MM.1S (cell line): ENCODE data around the gene DUOXA2.

ENCODE experiments used
- DNase-seq: peaks from one replicate; pipeline ENCODE4 v3.0.0-alpha.2; 2015
- H2AFZ ChIP-seq: fragments of 300-600 bp; sonication (generic); 2 replicates; pipeline ENCODE4 v1.6.0; 2016; ENCODE audit warnings: antibody characterized with exemption, low read length
- H3F3A ChIP-seq: fragments of 300-600 bp; sonication (generic); 2 replicates; pipeline ENCODE4 v1.6.1; 2016; ENCODE audit warnings: mild to moderate bottlenecking, antibody characterized with exemption, low read length, moderate library complexity, mixed read lengths; ENCODE audit not compliant: insufficient read depth
- H3K27ac ChIP-seq: fragments of 300-600 bp; sonication (generic); 2 replicates; pipeline ENCODE4 v1.5.1; 2016; ENCODE audit warnings: mild to moderate bottlenecking, low read length
- H3K27me3 ChIP-seq: fragments of 300-600 bp; sonication (generic); replicated peaks from 2 replicates; pipeline ENCODE4 v1.6.0; 2016; ENCODE audit warnings: low read length; ENCODE audit not compliant: insufficient read depth
- H3K36me3 ChIP-seq: fragments of 300-600 bp; sonication (generic); replicated peaks from 2 replicates; pipeline ENCODE4 v1.6.1; 2016; ENCODE audit warnings: mild to moderate bottlenecking, low read length, mixed read lengths; ENCODE audit not compliant: insufficient read depth
- H3K4me1 ChIP-seq: fragments of 300-600 bp; sonication (generic); 2 replicates; pipeline ENCODE4 v1.6.1; 2016; ENCODE audit warnings: low read length, mixed read lengths
- H3K4me2 ChIP-seq: fragments of 300-600 bp; sonication (generic); 2 replicates; pipeline ENCODE4 v1.6.0; 2016; ENCODE audit warnings: low read depth, low read length
- H3K4me3 ChIP-seq: fragments of 300-600 bp; sonication (generic); 2 replicates; pipeline ENCODE4 v1.5.1; 2016; ENCODE audit warnings: low read length, mixed read lengths
- H3K79me2 ChIP-seq: fragments of 300-600 bp; sonication (generic); 2 replicates; pipeline ENCODE4 v1.6.1; 2016; ENCODE audit warnings: mixed run types, low read length, mixed read lengths
- H3K9ac ChIP-seq: fragments of 300-600 bp; sonication (generic); 2 replicates; pipeline ENCODE4 v1.6.1; 2016; ENCODE audit warnings: low read length, mixed read lengths
- H3K9me2 ChIP-seq: fragments of 300-600 bp; sonication (generic); replicated peaks from 2 replicates; pipeline ENCODE4 v1.6.1; 2016; ENCODE audit warnings: mild to moderate bottlenecking, low read length, mixed read lengths; ENCODE audit not compliant: insufficient read depth
- H3K9me3 ChIP-seq: fragments of 300-600 bp; sonication (generic); replicated peaks from 2 replicates; pipeline ENCODE4 v1.6.1; 2016; ENCODE audit warnings: mild to moderate bottlenecking, low read length, mixed read lengths; ENCODE audit not compliant: insufficient read depth
- H4K20me1 ChIP-seq: fragments of 300-600 bp; sonication (generic); 2 replicates; pipeline ENCODE4 v1.6.1; 2016; ENCODE audit warnings: mild to moderate bottlenecking, low read length, moderate library complexity, mixed read lengths; ENCODE audit not compliant: insufficient read depth
- EZH2 ChIP-seq: fragments of 300-600 bp; sonication (generic); optimal IDR thresholded peaks from 2 replicates; pipeline ENCODE3; 2017; ENCODE audit warnings: low read depth, mild to moderate bottlenecking, antibody characterized with exemption, low read length, mixed read lengths
- EZH2phosphoT487 ChIP-seq: fragments of 300-600 bp; sonication (generic); IDR thresholded peaks from 2 replicates; pipeline ENCODE4 v1.6.1; 2018; ENCODE audit warnings: antibody characterized with exemption, low read length
- TF ChIP-seq, protein P1 (sequence below): fragments of 300-600 bp; sonication (generic); IDR thresholded peaks from 2 replicates; pipeline ENCODE4 v1.5.1; 2016; ENCODE audit warnings: antibody characterized with exemption, low read length, mixed read lengths

The DUOXA2 gene

DNA sequence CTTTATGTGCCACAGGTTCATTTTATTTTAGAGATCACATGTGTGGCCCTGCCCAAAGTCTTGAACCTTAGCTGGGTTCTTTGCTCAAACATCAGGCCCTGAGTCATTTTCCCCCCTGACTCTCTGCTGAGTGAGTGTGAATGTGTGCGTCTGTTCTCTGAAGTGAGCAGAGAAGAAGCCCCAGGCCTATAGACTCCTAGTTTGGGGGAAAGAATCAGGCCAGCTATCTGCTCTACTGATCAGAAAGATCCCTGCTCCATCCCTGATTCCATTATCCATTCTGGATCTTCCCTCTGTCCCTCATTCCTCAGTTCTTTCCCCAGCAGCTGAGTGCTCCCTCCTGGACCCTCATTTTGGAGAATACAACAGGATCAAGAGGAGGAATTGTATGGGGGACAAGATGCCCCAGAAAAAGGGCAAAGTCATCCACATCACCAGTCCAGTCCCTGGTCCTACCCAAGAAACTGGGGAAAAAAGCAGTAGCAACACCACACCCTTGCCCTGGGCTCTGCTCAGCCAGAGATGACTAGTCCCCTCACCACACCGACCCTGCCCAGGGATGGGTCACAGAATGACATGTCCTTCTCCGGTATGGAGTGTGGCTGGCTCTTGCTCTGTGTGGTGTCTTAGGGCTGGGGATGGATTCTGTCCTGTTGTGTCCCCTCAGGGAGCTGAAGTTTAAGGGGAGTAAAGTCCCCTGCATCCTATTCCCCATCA, 18.9 kb downstream of the DUOXA2 start:
- Histone ChIP-seq H4K20me1 (no peaks in the 10 kb centered on the region; the same call in 1 of the 2 replicates), H3K27me3 (peaks cover 10% of the 10 kb centered on the region; the same call in 1 of the 2 replicates), H3F3A (no peaks in the 10 kb centered on the region), H2AFZ (no peak overlapping the region), H3K36me3 (no peaks in the 10 kb centered on the region), H3K9me2 (no peaks in the 10 kb centered on the region), H3K79me2 (no peaks in the 10 kb centered on the region), H3K4me1 (0 out of 2 replicates have a peak, but pooled peaks cover 3% of the 10 kb centered on the region), H3K4me2 (no peak overlapping the region), H3K9ac (no peak overlapping the region), H3K9me3 (no peaks in the 10 kb centered on the region), H3K27ac (no peak overlapping the region), H3K4me3 (no peak overlapping the region)
- no peak for TF ChIP-seq EZH2phosphoT487
- TF ChIP-seq EZH2, result no peak
- TF ChIP-seq, protein P1, sequence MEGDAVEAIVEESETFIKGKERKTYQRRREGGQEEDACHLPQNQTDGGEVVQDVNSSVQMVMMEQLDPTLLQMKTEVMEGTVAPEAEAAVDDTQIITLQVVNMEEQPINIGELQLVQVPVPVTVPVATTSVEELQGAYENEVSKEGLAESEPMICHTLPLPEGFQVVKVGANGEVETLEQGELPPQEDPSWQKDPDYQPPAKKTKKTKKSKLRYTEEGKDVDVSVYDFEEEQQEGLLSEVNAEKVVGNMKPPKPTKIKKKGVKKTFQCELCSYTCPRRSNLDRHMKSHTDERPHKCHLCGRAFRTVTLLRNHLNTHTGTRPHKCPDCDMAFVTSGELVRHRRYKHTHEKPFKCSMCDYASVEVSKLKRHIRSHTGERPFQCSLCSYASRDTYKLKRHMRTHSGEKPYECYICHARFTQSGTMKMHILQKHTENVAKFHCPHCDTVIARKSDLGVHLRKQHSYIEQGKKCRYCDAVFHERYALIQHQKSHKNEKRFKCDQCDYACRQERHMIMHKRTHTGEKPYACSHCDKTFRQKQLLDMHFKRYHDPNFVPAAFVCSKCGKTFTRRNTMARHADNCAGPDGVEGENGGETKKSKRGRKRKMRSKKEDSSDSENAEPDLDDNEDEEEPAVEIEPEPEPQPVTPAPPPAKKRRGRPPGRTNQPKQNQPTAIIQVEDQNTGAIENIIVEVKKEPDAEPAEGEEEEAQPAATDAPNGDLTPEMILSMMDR, result no peak
- no peak for DNase-seq

DNA sequence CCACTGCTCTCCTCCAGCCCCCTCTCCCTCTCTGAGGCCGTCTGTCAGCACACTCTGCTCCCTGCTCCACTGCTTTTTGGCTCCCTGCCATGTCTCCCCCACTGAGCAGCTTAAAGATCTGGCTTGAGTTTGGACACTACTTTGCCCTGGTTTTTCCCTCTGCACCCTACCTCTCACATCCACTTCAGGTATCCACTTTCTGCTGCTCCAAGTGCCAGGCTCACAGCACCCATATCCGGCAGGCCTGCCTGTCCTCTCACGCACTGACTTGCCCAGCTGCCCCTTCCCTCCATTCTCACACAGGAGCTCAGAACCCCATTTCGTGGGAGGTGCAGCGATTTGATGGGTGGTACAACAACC, 19.4 kb downstream of the DUOXA2 start:
- H3K79me2 ChIP-seq, result no peaks in the 10 kb centered on the region
- DNase-seq, result no peak
- TF ChIP-seq EZH2phosphoT487 (no peak), EZH2 (no peak)
- TF ChIP-seq, protein P1, result no peak
- no peak overlapping the region for H3K4me3 ChIP-seq
- H3K27me3 ChIP-seq, result peaks cover 4% of the 10 kb centered on the region; the same call in 1 of the 2 replicates
- no peak overlapping the region for H3K9ac ChIP-seq
- H3K9me3 ChIP-seq, result no peaks in the 10 kb centered on the region
- H2AFZ ChIP-seq, result no peak overlapping the region
- no peaks in the 10 kb centered on the region; the same call in 1 of the 2 replicates for H4K20me1 ChIP-seq
- no peaks in the 10 kb centered on the region for H3F3A ChIP-seq
- no peaks in the 10 kb centered on the region for H3K9me2 ChIP-seq
- H3K4me2 ChIP-seq, result no peak overlapping the region
- no peaks in the 10 kb centered on the region for H3K36me3 ChIP-seq
- H3K27ac ChIP-seq, result no peak overlapping the region
- H3K4me1 ChIP-seq, result 0 out of 2 replicates have a peak, but pooled peaks cover 3% of the 10 kb centered on the region

DNA sequence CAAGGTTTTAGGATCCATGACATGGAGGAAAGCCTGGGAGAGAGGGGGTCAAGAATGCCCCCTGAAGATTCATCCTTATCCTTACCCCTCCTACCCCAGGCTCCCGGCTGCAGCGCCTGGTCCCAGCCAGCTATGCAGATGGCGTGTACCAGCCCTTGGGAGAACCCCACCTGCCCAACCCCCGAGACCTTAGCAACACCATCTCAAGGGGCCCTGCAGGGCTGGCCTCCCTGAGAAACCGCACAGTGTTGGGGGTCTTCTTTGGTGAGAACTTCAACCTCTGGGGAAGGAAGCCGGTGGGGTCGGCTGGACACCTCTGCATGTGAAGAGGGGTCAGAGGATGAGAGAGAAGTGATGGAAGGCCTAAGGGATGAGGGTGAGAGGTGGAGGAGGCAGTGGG, 19.9 kb downstream of the DUOXA2 start:
- no peak overlapping the region for H2AFZ ChIP-seq
- no peak overlapping the region for H3K9ac ChIP-seq
- no peak overlapping the region for H3K4me2 ChIP-seq
- H3K36me3 ChIP-seq, result no peaks in the 10 kb centered on the region
- DNase-seq, result no peak
- no peaks in the 10 kb centered on the region for H3K79me2 ChIP-seq
- no peaks in the 10 kb centered on the region for H3F3A ChIP-seq
- no peak overlapping the region for H3K4me3 ChIP-seq
- no peaks in the 10 kb centered on the region for H3K9me2 ChIP-seq
- H3K9me3 ChIP-seq, result no peaks in the 10 kb centered on the region
- 0 out of 2 replicates have a peak, but pooled peaks cover 3% of the 10 kb centered on the region for H3K4me1 ChIP-seq
- H3K27ac ChIP-seq, result no peak overlapping the region
- TF ChIP-seq, protein P1, result no peak
- no peak for TF ChIP-seq EZH2
- TF ChIP-seq EZH2phosphoT487, result no peak
- H4K20me1 ChIP-seq, result no peaks in the 10 kb centered on the region; the same call in 1 of the 2 replicates
- no peaks in the 10 kb centered on the region; the same call in 1 of the 2 replicates for H3K27me3 ChIP-seq
